Spleen (tissue), 7 donors: ENCODE measurements around the gene TAF1B.

Source experiments
- CTCF ChIP-seq, 11 experiments: fragments of 200-600 bp in 7 of 11; fragments of 450-650 bp in 4 of 11; sonication (generic) in 4 of 11; IDR thresholded peaks in 8 of 11; conservative IDR thresholded peaks in 3 of 11; 1 replicate in 7 of 11; 2 replicates in 4 of 11; pipeline versions ENCODE4 v1.4.0 to v1.8.0; 2016 to 2021; ENCODE audit warnings: antibody characterized with exemption in 11 of 11, inconsistent platforms in 4 of 11, mild to moderate bottlenecking in 1 of 11
- POLR2A ChIP-seq, 3 donors: fragments of 450-650 bp; IDR thresholded peaks; one replicate each; pipeline ENCODE4 v1.5.1; 2017; ENCODE audit warnings: antibody characterized with exemption in 3 of 3, mild to moderate bottlenecking in 1 of 3
- donor health status: DM: no; HTN: no; CAD: no; lungs with moderate emphysema.
- donor health status: DM: no; HTN: no; CAD: no.
- donor health status: DM: no; HTN: no; CAD: no.

- TF ChIP-seq CTCF (IDR thresholded peaks at IDR 0.05 in 8 of 11, conservative IDR thresholded peaks at IDR 0.05 in 3 of 11) (no peak), POLR2A (IDR thresholded peaks at IDR 0.05) (no peak)
Measured at GRCh38 chr2:9971105-9971818, 128.0 kb downstream of the TAF1B start.
